ENCODE data around the gene LIAS. TPM values are rescaled to one million over a fixed set of nuclear protein-coding genes. Genes with fewer than 3 reads are reported as not detected.

LIAS gene
- total RNA-seq, 6 experiments from 2014 or later = 7.0 to 20.4 (median 13.1) TPM

GRCh38 chr4:39490322-39490721, 31.5 kb downstream of the LIAS start:
- TF ChIP-seq POLR2A (IDR thresholded peaks at IDR 0.05) (no peak), CTCF (IDR thresholded peaks at IDR 0.05) (no peak)
- ATAC-seq (peak in 1 of 4 donors; percentile 25), DNase-seq (no peak)
- H3K27me3 ChIP-seq = no peaks in the 10 kb centered on the region
- intact Hi-C loops (cut with DNase I) = no loop called here
- no peaks in the 10 kb centered on the region for H3K36me3 ChIP-seq
- no peaks in the 10 kb centered on the region for H3K9me3 ChIP-seq
- WGBS (ENCODE audit: insufficient coverage, low coverage, low lambda C conversion rate, missing lambda C conversion rate) = 88% methylated on average over 2 of the region's 2 CpGs
- no peak overlapping the region for H3K4me3 ChIP-seq
- no peak overlapping the region for H3K27ac ChIP-seq
- H3K4me1 ChIP-seq = peaks cover 0 to 13% (median 0%) of the 10 kb centered on the region in 4 donors

- no peak for TF ChIP-seq POLR2A (IDR thresholded peaks at IDR 0.05)
- Histone ChIP-seq H3K36me3 (peaks cover 0 to 14% (median 2%) of the 10 kb centered on the region in 4 donors), H3K4me1 (peaks cover 0 to 32% (median 0%) of the 10 kb centered on the region in 4 donors), H3K9me3 (no peaks in the 10 kb centered on the region), H3K4me3 (no peak overlapping the region), H3K27ac (peak overlapping the region in 1 of 3 donors; percentile 50), H3K27me3 (no peaks in the 10 kb centered on the region)
- intact Hi-C loops (cut with DNase I) = no loop called here
- ATAC-seq (peak in 2 of 4 donors; percentile 12 to 53), DNase-seq (no peak)
- WGBS (ENCODE audit: insufficient coverage, low coverage, low lambda C conversion rate, missing lambda C conversion rate) = no CpG with 5 or more reads among the region's 1 CpG
These were observed 35.5 kb downstream of the LIAS start for GRCh38 chr4:39494354-39494753.

GRCh38 chr4:39495446-39496213, 36.8 kb downstream of the LIAS start:
- H3K27me3 ChIP-seq = no peaks in the 10 kb centered on the region
- peak; percentile 48 to 64 (median 56) for ATAC-seq
- H3K27ac ChIP-seq = peak overlapping the region in 2 of 3 donors; percentile 6 to 50

DNA sequence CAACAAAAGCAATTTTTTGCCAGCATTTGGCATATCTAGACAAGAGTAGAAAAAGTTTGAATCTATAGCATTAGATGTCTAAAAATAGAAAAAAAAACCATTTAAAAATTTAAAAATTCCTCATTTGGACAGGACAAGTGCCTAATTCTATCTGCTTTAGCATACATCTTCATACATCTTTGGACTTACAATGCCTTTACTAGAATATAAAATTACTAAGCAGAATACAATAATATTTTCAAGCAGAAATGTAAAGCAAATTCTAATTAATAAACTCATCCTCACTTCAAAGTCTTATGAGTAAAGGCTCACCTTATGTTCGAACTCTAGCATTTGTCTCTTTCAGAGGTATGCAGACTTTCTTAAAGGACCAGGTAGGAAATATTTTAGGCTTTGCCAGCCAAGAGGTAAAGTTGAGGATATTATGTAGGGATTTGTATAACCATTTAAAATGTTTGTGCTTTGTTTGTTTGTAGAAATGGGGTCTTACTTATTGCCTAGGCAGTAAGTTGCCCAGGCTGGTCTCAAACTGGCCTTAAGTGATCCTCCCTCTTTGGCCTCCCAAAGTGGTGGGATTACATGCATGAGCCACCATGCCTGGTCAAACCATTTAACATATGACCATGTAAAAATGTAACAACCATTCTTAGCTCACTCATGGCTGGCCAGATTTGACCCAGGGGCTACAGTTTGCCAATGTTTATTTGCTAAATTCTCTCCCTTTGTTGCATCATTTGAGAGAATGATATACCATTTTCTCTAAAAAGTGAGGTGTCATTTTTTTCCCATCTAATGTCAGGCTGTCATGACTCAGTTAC, 39.3 kb downstream of the LIAS start:
- no peaks in the 10 kb centered on the region for H3K9me3 ChIP-seq
- H3K4me1 ChIP-seq = peaks cover 0 to 39% (median 0%) of the 10 kb centered on the region in 4 donors
- TF ChIP-seq POLR2A (IDR thresholded peaks at IDR 0.05) (peak; percentile 27), CTCF (IDR thresholded peaks at IDR 0.05) (no peak)
- intact Hi-C loops (cut with DNase I) = no loop called here
- no peak for ATAC-seq
- no peak overlapping the region for H3K4me3 ChIP-seq
- H3K27me3 ChIP-seq = no peaks in the 10 kb centered on the region
- WGBS (ENCODE audit: insufficient coverage, low coverage, low lambda C conversion rate, missing lambda C conversion rate) = 93% methylated on average over 1 of the region's 1 CpG
- H3K36me3 ChIP-seq = peaks cover 0 to 48% (median 18%) of the 10 kb centered on the region in 4 donors
- no peak for DNase-seq
- H3K27ac ChIP-seq = peak overlapping the region in 1 of 3 donors; percentile 31

More at GRCh38 chr4:39495446-39496213, 36.8 kb downstream of the LIAS start:
- intact Hi-C loops (cut with DNase I) = no loop called here
- peaks cover 0 to 39% (median 0%) of the 10 kb centered on the region in 4 donors for H3K4me1 ChIP-seq
- no peak overlapping the region for H3K4me3 ChIP-seq
- 46% methylated on average over 2 of the region's 4 CpGs for WGBS (ENCODE audit: insufficient coverage, low coverage, low lambda C conversion rate, missing lambda C conversion rate)
- H3K9me3 ChIP-seq = no peaks in the 10 kb centered on the region
- no peak for DNase-seq
- peaks cover 0 to 26% (median 7%) of the 10 kb centered on the region in 4 donors for H3K36me3 ChIP-seq
- TF ChIP-seq CTCF (IDR thresholded peaks at IDR 0.05) (no peak), POLR2A (IDR thresholded peaks at IDR 0.05) (no peak)

DNA sequence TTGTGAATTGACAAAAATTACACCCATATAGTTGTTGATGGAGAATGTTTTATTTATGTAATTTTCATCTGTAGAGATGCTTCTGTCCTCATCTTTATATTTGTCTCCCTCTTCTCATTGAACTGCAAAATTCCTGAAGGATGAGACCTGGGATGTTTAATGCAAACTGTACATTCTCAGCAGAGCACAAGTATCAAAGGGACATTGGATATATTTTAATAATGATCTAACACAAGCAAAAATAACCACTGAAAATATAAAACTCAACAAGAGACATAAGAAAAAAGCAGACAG, 39.8 kb downstream of the LIAS start:
- no peak overlapping the region for H3K4me3 ChIP-seq
- ATAC-seq (no peak), DNase-seq (no peak)
- H3K27ac ChIP-seq = no peak overlapping the region
- intact Hi-C loops (cut with DNase I) = no loop called here
- peaks cover 0 to 34% (median 0%) of the 10 kb centered on the region in 4 donors for H3K4me1 ChIP-seq
- TF ChIP-seq POLR2A (IDR thresholded peaks at IDR 0.05) = no peak
- no peak for TF ChIP-seq CTCF (IDR thresholded peaks at IDR 0.05)
- H3K9me3 ChIP-seq = no peaks in the 10 kb centered on the region
- H3K27me3 ChIP-seq = no peaks in the 10 kb centered on the region
- peaks cover 0 to 53% (median 23%) of the 10 kb centered on the region in 4 donors for H3K36me3 ChIP-seq
